ENCODE results near the gene DTNB. TPM values are rescaled to one million over a fixed set of nuclear protein-coding genes. Genes with fewer than 3 reads are reported as not detected.

The DTNB gene
- total RNA-seq, 2 donors from 2014 or later = 4.3 to 4.4 TPM

DNA sequence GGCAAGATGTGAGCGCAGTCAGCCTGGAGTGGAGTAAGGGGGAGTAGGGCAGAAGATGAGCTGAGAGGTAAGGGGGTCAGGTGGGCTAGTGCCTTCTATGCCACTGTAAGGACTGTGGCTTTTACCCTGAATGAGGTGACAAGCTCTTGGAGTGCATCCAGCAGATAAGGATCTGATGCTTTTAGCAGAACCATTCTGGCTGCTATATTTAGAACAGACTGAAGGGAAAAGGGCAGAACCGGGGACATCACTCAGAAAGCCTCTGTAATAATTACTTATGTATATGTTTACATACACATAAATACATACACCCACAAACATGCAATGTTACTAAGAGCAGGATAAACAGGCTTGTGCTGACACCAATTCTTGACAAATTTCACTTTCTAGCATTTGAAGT is 124.8 kb downstream of the DTNB start:
- H3K9me3 ChIP-seq = no peaks in the 10 kb centered on the region
- no peaks in the 10 kb centered on the region for H3K36me3 ChIP-seq
- TF ChIP-seq, protein P1, sequence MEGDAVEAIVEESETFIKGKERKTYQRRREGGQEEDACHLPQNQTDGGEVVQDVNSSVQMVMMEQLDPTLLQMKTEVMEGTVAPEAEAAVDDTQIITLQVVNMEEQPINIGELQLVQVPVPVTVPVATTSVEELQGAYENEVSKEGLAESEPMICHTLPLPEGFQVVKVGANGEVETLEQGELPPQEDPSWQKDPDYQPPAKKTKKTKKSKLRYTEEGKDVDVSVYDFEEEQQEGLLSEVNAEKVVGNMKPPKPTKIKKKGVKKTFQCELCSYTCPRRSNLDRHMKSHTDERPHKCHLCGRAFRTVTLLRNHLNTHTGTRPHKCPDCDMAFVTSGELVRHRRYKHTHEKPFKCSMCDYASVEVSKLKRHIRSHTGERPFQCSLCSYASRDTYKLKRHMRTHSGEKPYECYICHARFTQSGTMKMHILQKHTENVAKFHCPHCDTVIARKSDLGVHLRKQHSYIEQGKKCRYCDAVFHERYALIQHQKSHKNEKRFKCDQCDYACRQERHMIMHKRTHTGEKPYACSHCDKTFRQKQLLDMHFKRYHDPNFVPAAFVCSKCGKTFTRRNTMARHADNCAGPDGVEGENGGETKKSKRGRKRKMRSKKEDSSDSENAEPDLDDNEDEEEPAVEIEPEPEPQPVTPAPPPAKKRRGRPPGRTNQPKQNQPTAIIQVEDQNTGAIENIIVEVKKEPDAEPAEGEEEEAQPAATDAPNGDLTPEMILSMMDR (IDR thresholded peaks at IDR 0.05) = no peak
- H3K4me1 ChIP-seq = peaks cover 0 to 7% of the 10 kb centered on the region in 2 donors
- no peak for DNase-seq (ENCODE audit: low spot score)
- H3K27ac ChIP-seq = no peak overlapping the region
- no peaks in the 10 kb centered on the region for H3K27me3 ChIP-seq
- no peak overlapping the region for H3K4me3 ChIP-seq

DNA sequence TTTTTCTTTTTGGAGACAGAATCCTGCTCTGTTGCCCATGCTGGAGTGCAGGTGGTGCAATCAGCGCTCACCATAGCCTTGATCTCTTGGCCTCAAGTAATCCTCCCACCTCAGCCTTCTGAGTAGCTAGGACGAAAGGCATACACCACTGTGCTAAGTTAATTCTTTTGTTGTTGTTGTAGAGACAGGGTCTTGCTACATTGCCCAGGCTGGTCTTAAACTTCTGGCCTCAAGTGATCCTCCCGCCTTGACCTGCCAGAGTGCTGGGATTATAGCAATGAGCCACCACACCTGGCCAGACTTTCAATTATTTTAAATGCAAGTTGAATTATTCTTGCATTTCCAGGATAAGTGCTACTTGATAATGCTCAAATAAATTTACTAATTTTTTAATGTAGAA is 126.5 kb downstream of the DTNB start:
- Histone ChIP-seq H3K4me1 (peaks cover 0 to 7% of the 10 kb centered on the region in 2 donors), H3K4me3 (no peak overlapping the region), H3K27me3 (no peaks in the 10 kb centered on the region), H3K9me3 (no peaks in the 10 kb centered on the region), H3K27ac (no peak overlapping the region), H3K36me3 (no peaks in the 10 kb centered on the region)
- DNase-seq (ENCODE audit: low spot score) = no peak
- TF ChIP-seq, protein P1 (IDR thresholded peaks at IDR 0.05) = no peak

DNA sequence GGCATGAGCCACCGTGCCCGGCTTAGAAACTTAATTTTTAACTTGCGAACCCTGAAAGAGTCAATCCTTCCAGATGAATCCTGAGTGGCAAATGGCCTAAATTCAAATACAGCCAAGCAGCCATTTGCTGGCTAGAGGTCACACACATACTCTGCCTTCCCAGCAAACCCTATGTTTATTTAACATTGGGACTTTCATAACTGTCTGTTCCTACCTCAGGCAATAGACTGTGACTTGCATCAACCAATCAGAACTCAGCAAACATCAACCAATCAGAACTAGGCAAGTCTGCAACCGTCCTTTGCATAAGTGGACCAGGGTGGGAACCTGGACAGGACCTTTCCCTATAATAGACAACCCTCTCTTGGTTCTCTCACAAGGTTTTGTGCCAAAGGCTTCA is 127.5 kb downstream of the DTNB start:
- DNase-seq (ENCODE audit: low spot score) = no peak
- H3K36me3 ChIP-seq = no peaks in the 10 kb centered on the region
- TF ChIP-seq, protein P1 (IDR thresholded peaks at IDR 0.05) = no peak
- peaks cover 0 to 7% of the 10 kb centered on the region in 2 donors for H3K4me1 ChIP-seq
- no peaks in the 10 kb centered on the region for H3K9me3 ChIP-seq
- no peak overlapping the region for H3K4me3 ChIP-seq
- no peaks in the 10 kb centered on the region for H3K27me3 ChIP-seq
- no peak overlapping the region for H3K27ac ChIP-seq

DNA sequence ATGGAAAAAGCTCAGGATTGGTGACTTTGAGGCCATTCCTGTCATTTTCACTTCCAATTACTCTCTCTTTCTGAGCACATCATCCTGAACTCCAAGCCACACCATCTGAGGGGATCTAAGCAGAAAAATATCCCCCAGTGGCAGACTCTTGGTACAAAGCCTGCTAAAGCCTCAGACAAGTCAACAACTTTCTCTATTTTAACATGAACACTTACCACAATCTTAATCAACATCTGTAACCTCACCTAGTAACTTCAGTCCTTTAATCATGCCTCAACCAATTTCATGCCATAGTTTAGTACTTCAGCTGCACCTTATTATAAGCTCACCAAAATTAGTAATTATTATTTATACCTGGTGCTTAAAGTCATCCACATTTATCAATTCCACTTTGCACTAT is 128.9 kb downstream of the DTNB start:
- Histone ChIP-seq H3K36me3 (no peaks in the 10 kb centered on the region), H3K4me1 (peaks cover 0 to 7% of the 10 kb centered on the region in 2 donors), H3K27me3 (no peaks in the 10 kb centered on the region), H3K27ac (no peak overlapping the region), H3K4me3 (no peak overlapping the region), H3K9me3 (no peaks in the 10 kb centered on the region)
- TF ChIP-seq, protein P1 (IDR thresholded peaks at IDR 0.05) = no peak
- no peak for DNase-seq (ENCODE audit: low spot score)

DNA sequence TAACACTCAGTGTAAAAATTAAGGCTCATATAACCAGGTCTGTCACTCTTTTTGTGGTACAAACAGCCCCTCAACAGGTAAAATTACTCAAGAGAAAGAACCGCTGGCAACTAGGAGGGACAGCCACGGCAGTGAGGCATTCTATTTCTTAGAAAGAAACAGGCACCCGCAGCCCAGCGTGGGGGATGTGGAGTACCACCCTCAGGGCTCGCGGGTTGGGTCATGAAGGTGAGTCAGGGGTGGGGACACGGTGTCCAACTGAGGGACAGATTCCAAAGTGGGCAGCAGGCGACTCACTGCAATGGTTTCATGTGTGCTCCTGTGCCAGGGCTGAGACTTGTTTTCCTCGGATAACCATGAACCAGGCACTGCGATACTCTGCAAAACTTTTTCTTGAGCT is 129.4 kb downstream of the DTNB start:
- no peak for DNase-seq (ENCODE audit: low spot score)
- no peak overlapping the region for H3K4me3 ChIP-seq
- no peaks in the 10 kb centered on the region for H3K27me3 ChIP-seq
- no peaks in the 10 kb centered on the region for H3K36me3 ChIP-seq
- peaks cover 0 to 7% of the 10 kb centered on the region in 2 donors for H3K4me1 ChIP-seq
- TF ChIP-seq, protein P1 (IDR thresholded peaks at IDR 0.05) = no peak
- H3K27ac ChIP-seq = no peak overlapping the region
- H3K9me3 ChIP-seq = no peaks in the 10 kb centered on the region

DNA sequence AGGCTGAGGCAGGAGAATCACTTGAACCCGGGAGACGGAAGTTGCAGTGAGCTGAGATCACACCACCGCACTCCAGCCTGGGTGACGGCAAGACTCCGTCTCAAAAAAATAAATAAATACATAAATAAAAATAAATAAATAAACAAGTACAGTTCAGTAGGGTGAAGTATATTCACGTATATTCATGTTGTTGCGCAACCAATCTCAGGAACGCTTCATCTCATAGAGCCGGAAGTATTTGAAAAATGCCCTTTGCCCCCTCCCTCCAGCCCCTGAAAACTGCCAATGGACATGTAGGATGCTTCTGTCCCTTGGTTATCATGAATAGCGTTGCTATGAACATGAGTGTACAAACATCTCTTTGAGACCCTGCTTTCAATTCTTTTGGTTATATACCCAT is 132.0 kb downstream of the DTNB start:
- Histone ChIP-seq H3K27me3 (no peaks in the 10 kb centered on the region), H3K27ac (no peak overlapping the region), H3K4me3 (no peak overlapping the region), H3K36me3 (no peaks in the 10 kb centered on the region), H3K4me1 (no peaks in the 10 kb centered on the region), H3K9me3 (no peaks in the 10 kb centered on the region)
- DNase-seq (ENCODE audit: low spot score) = no peak
- TF ChIP-seq, protein P1 (IDR thresholded peaks at IDR 0.05) = no peak

Measured in right atrium auricular region (tissue), 2 donors.